B cell (primary cell): ENCODE measurements around the gene S100A5. TPM values are rescaled to one million over a fixed set of nuclear protein-coding genes. Genes with fewer than 3 reads are reported as not detected.

Experiments
- ATAC-seq: fragments of 200-7000 bp; cut with Tn5 transposase; one replicate; pipeline ENCODE4 v1.10.0; 2021; ENCODE audit warnings: low read depth, mild to moderate bottlenecking, moderate number of reproducible peaks, moderate library complexity
- CTCF ChIA-PET: fragments of 350-600 bp; sonication (Branson Sonifier 250); formaldehyde crosslinking; loops from one replicate; lab custom pipeline; 2021; ENCODE audit warnings: antibody characterized with exemption, inconsistent platforms; lab: Charles Lee
- POLR2A ChIA-PET: fragments of 350-600 bp; sonication (Branson Sonifier 250); formaldehyde crosslinking; loops from one replicate; lab custom pipeline; 2021; ENCODE audit warnings: antibody characterized with exemption; lab: Charles Lee
- DNase-seq: peaks from one replicate; pipeline ENCODE4 v3.0.0; 2013
- H2AFZ ChIP-seq: 2 replicates; pipeline ENCODE4 v1.6.1; 2012; ENCODE audit warnings: mild to moderate bottlenecking, low read depth, low read length; ENCODE audit not compliant: insufficient read depth, poor library complexity, severe bottlenecking
- H3K27ac ChIP-seq, 2 donors: 1 replicate in 1 of 2; 2 replicates in 1 of 2; pipeline ENCODE4 v1.5.1; 2012 to 2013; ENCODE audit warnings: low read length in 2 of 2, mild to moderate bottlenecking in 2 of 2, moderate library complexity in 1 of 2
- H3K27me3 ChIP-seq, 4 experiments: fragments of 200-600 bp in 1 of 4; sonication (generic) in 1 of 4; replicated peaks in 1 of 4; 1 replicate in 2 of 4; 2 replicates in 2 of 4; pipeline versions ENCODE4 v1.6.1 to v1.7.0; 2013 to 2016; ENCODE audit warnings: low read length in 3 of 4, mild to moderate bottlenecking in 2 of 4, mixed read lengths in 1 of 4, moderate library complexity in 1 of 4; ENCODE audit not compliant: insufficient read depth in 4 of 4, control insufficient read depth in 3 of 4; ENCODE audit errors: control extremely low read depth in 1 of 4
- H3K36me3 ChIP-seq, 2 experiments: replicated peaks in 1 of 2; 1 replicate in 1 of 2; 2 replicates in 1 of 2; pipeline versions ENCODE4 v1.6.1 to v1.7.1; 2013; ENCODE audit warnings: low read length in 1 of 2; ENCODE audit not compliant: insufficient read depth in 2 of 2, control insufficient read depth in 1 of 2; ENCODE audit errors: control extremely low read depth in 1 of 2, extremely low read depth in 1 of 2
- H3K4me1 ChIP-seq, 2 donors: fragments of 200-600 bp in 1 of 2; sonication (generic) in 1 of 2; 1 replicate in 1 of 2; 2 replicates in 1 of 2; pipeline versions ENCODE4 v1.5.1 to v1.6.1; 2013 to 2017; ENCODE audit warnings: low read length in 2 of 2; ENCODE audit not compliant: control insufficient read depth in 2 of 2, insufficient read depth in 2 of 2
- H3K4me2 ChIP-seq: replicated peaks from 2 replicates; pipeline ENCODE3; 2012; ENCODE audit warnings: mild to moderate bottlenecking, low read depth, low read length; ENCODE audit not compliant: poor library complexity, severe bottlenecking
- H3K4me3 ChIP-seq, 5 experiments: fragments of 200-600 bp in 1 of 5; sonication (generic) in 1 of 5; 1 replicate in 3 of 5; 2 replicates in 2 of 5; pipeline versions ENCODE4 v1.5.1 to v1.7.0; 2011 to 2016; ENCODE audit warnings: low read length in 4 of 5, mild to moderate bottlenecking in 4 of 5, low read depth in 2 of 5, control low read depth in 1 of 5, moderate library complexity in 1 of 5; ENCODE audit not compliant: insufficient read depth in 1 of 5; ENCODE audit errors: control extremely low read depth in 1 of 5, extremely low read depth in 1 of 5
- H3K79me2 ChIP-seq: fragments of 200-600 bp; sonication (generic); one replicate; pipeline ENCODE4 v1.6.0; 2016; ENCODE audit warnings: low read length; ENCODE audit not compliant: control insufficient read depth, insufficient read depth
- H3K9ac ChIP-seq: fragments of 200-600 bp; sonication (generic); 2 replicates; pipeline ENCODE4 v1.6.1; 2017; ENCODE audit warnings: mild to moderate bottlenecking, low read length, moderate library complexity
- H3K9me3 ChIP-seq, 3 donors: one replicate each; pipeline versions ENCODE4 v1.6.1 to v1.7.1; 2013; ENCODE audit warnings: low read length in 2 of 3; ENCODE audit not compliant: control insufficient read depth in 2 of 3, insufficient read depth in 1 of 3; ENCODE audit errors: control extremely low read depth in 1 of 3
- H4K20me1 ChIP-seq: 2 replicates; pipeline ENCODE4 v1.6.0; 2012; ENCODE audit warnings: mild to moderate bottlenecking, low read length; ENCODE audit not compliant: insufficient read depth, control insufficient read depth, poor library complexity, severe bottlenecking
- H3K27ac Mint-ChIP-seq: one replicate; pipeline ENCODE4 v1.8.0; 2021; ENCODE audit warnings: mixed read lengths
- H3K27me3 Mint-ChIP-seq: one replicate; pipeline ENCODE4 v1.8.0; 2021; ENCODE audit warnings: mixed read lengths
- H3K4me1 Mint-ChIP-seq: one replicate; pipeline ENCODE4 v1.8.0; 2021; ENCODE audit warnings: mixed read lengths
- H3K4me3 Mint-ChIP-seq: one replicate; pipeline ENCODE4 v1.8.0; 2021; ENCODE audit warnings: mixed read lengths
- H3K9me3 Mint-ChIP-seq: one replicate; pipeline ENCODE4 v1.8.0; 2022; ENCODE audit warnings: mixed read lengths; ENCODE audit not compliant: insufficient read depth
- CTCF ChIP-seq: fragments of 200-600 bp; IDR thresholded peaks from one replicate; pipeline ENCODE4 v1.8.0; 2022; ENCODE audit warnings: antibody characterized with exemption, mild to moderate bottlenecking
- EZH2 ChIP-seq: IDR thresholded peaks from 2 replicates; pipeline ENCODE4 v1.6.1; 2012; ENCODE audit warnings: borderline replicate concordance, low read depth, mild to moderate bottlenecking, moderate library complexity, low read length; ENCODE audit not compliant: insufficient read depth, poor library complexity, severe bottlenecking
- WGBS: methylation state at CpG from one replicate; pipeline ENCODE4 v1.1.5; 2013; ENCODE audit warnings: missing lambda C conversion rate; ENCODE audit not compliant: insufficient coverage; 5-methylcytosine and 5-hydroxymethylcytosine counted together
- intact Hi-C: fragments of 100-400 bp; cut with micrococcal nuclease; formaldehyde crosslinking; loops from one replicate; pipeline ENCODE4 v1.10.0; 2022
- polyA plus RNA-seq: library from polyadenylated mRNA; depleted of rRNA; stranded (reverse); fragments of >200 nt; gene quantifications from 2 replicates; pipeline ENCODE4 v1.2.3, GENCODE V29; 2012
- total RNA-seq, 2 donors: library from RNA; stranded (reverse); fragments of 120-200 nt in 1 of 2; gene quantifications; 1 replicate in 1 of 2; 2 replicates in 1 of 2; pipeline versions ENCODE4 v1.2.3 to v1.2.4, GENCODE V29; 2013 to 2022

Gene S100A5
- total and polyA plus RNA-seq, 2 donors (not counting 1 experiment from before 2014, with no cell fraction given) = 0.64 TPM; not detected in 1

GRCh38 chr1:153534226-153534924 is 6.4 kb downstream of the S100A5 start:
- H3K4me1 Mint-ChIP-seq = peaks cover 41% of the 10 kb centered on the region
- Histone ChIP-seq H3K9me3 (no peaks in the 10 kb centered on the region), H3K9ac (peak overlapping the region; percentile 86), H3K4me3 (peak overlapping the region in 3 of 5 experiments; percentile 75 to 95 (median 85)), H3K4me1 (peaks cover 38 to 48% of the 10 kb centered on the region in 2 donors), H3K4me2 (peak overlapping the region; percentile 96), H3K27ac (peak overlapping the region in 1 of 2 donors; percentile 84), H4K20me1 (no peaks in the 10 kb centered on the region), H3K36me3 (peaks cover 0 to 4% of the 10 kb centered on the region in 2 experiments), H2AFZ (no peak overlapping the region), H3K79me2 (peaks cover 10% of the 10 kb centered on the region), H3K27me3 (no peaks in the 10 kb centered on the region)
- TF ChIP-seq CTCF (no peak), EZH2 (no peak)
- POLR2A ChIA-PET = interaction anchor here (0.6 to 2.8 kb wide), 5 partner anchors 11 to 686 kb away, joined by 3 to 20 read pairs (median 5); partner anchors contain the start of genes S100A2 and S100A4
- intact Hi-C loops = loop anchor here (10.0 kb wide), 2 partner anchors 100 to 140 kb away; partner anchors contain the start of genes CHTOP, ILF2 and NPR1
- CTCF ChIA-PET = interaction anchor here (0.9 to 10.9 kb wide), 11 partner anchors 13 to 137 kb away, joined by 3 to 189 read pairs (median 5); partner anchors contain the start of genes CHTOP, S100A2, S100A3 and S100A4
- H3K27ac Mint-ChIP-seq = peak overlapping the region; percentile 96
- ATAC-seq (no peak), DNase-seq (no peak)
- H3K27me3 Mint-ChIP-seq = no peaks in the 10 kb centered on the region
- WGBS = 95% methylated on average over 6 of the region's 7 CpGs
- peak overlapping the region; percentile 95 for H3K4me3 Mint-ChIP-seq
- H3K9me3 Mint-ChIP-seq = no peaks in the 10 kb centered on the region
